Activated CD4-positive, alpha-beta T cell treated with anti-CD3 and anti-CD28 coated beads for 1 hour (primary cell): ENCODE data around the gene DCLK1.

ENCODE experiments used
- DNase-seq: peaks from one replicate; pipeline ENCODE4 v3.0.0-alpha.2; 2020

DCLK1 gene

DNA sequence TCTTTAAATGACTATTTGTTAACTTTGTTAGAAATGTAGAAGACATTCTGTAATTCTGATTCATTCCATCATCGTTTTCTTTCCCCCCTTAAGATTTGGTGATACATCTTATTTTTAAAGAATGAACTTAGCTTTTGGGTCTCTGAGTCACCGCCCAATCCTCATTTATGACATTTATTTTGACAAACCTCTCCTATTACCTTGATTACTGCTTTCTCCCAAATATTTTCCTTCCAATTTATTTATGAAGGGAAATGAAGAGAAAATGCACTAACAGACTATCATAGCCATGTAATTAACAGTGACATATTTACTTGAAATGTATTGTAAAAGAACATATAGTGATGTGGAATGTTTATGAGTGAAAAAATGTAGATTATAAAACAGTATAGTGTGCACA, 241.6 kb downstream of the DCLK1 start:
- DNase-seq = no peak

- DNase-seq = no peak
Observed at GRCh38 chr13:35888981-35889380, 242.2 kb downstream of the DCLK1 start.

GRCh38 chr13:35888457-35888883, 242.7 kb downstream of the DCLK1 start:
- DNase-seq = no peak

DNA sequence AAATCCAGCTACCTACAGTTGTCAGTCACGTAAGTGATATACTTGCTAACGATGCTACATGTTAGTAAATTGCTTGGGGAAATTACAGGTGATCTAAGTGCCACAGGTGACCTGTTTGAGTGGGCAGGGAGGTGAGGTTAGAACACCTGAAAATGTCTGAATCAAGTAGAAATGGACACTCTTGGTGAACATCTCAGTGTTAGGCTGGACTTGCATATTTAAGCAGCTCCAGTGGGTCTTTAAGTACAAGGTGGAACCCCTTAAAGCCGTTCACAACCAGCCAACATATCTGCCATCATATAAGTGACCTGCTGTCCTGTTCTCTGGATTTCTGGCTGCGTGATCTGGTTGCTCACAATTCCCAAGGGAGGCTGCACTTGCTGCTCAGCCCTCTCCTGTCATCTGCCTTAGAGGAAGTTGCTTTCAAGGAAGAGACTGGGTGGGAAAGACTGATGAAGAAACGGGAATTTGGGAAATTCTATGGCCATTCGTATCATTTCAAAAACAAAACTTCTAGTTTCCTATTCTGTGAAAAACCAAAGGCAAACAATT, 244.0 kb downstream of the DCLK1 start:
- DNase-seq = no peak

- DNase-seq = no peak
Observed at GRCh38 chr13:35886332-35887114, 244.7 kb downstream of the DCLK1 start.

- no peak for DNase-seq
Observed at GRCh38 chr13:35884211-35884760, 246.9 kb downstream of the DCLK1 start.

DNA sequence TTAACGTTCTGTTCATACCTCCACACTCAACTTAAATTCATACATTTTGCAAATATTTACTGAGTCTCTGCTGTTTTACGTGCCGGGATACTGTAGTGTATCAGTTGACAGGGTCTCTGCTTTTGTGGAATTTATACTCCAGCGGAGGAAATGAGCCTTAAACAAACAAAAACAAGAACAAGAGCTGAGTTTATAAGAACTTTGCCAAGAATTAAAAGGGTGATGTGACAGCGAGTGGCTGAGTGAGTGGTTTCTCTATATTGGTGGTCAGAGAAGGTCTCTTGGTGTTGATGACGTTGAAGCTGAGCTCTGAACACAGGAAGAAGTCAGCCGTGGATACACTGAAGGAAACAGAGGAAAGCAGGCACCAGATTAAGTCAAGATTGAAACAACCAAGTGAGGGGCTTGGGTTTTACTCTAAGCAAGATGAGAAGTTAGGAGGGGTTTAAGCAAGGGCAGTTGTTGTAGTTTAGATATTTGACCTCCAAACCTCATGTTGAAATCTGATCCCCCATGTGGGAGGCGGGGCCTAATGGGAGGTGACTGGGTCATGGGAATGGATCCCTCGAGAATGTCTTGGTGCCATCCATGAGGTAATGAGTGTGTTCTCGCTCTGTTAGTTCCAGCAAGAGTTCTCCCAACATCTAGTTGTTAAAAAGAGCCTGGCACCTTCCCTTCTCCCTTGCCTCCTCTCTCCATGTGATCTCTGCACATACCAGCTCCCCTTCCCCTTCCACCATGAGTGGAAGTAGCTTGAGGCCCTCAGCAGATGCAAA, 248.3 kb downstream of the DCLK1 start:
- DNase-seq = no peak

DNA sequence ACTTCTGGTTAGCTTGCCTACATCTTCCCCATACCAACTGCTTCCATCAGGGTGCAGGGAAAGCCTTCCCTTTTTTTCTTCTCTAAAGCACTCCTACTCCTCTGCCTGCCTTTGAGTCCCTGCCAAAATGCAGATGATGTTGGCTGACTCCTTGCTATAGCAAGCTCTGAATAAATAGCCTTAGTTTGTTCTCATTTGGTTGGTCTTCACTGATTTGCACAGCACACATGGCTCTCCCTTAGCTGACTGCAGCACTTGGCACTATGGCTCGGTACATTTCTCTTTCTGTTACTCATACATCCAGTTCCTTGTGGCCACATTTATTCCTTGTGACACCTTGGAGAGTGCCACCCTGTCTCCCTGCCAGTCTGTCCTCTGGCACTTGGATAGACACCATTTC, 249.8 kb downstream of the DCLK1 start:
- no peak for DNase-seq

DNA sequence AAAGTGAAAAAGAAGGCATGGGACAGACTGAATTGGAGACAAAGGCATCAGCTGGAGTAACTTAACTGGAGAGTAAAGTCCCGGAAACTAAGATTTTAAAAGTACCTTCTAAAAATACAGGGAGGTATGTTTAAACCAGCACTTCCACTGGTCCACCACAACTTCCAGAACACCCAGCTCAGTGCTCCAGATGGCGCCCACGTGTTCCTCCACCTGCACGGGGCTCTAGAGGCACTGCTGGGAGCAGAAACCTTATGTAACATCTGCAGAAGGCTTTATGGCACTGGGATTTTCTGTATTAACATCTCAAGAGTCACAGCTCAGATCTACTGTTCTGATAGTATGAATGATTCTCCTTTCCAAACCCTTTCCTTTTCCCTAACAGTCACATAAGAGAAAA, 252.1 kb downstream of the DCLK1 start:
- no peak for DNase-seq

- no peak for DNase-seq
Observed at GRCh38 chr13:35876601-35877000, 254.6 kb downstream of the DCLK1 start.

- no peak for DNase-seq
Observed at GRCh38 chr13:35874704-35875103, 256.5 kb downstream of the DCLK1 start.

- DNase-seq = no peak
Observed at GRCh38 chr13:35872369-35872768, 258.8 kb downstream of the DCLK1 start.

GRCh38 chr13:35871561-35871960, 259.6 kb downstream of the DCLK1 start:
- DNase-seq = no peak

DNA sequence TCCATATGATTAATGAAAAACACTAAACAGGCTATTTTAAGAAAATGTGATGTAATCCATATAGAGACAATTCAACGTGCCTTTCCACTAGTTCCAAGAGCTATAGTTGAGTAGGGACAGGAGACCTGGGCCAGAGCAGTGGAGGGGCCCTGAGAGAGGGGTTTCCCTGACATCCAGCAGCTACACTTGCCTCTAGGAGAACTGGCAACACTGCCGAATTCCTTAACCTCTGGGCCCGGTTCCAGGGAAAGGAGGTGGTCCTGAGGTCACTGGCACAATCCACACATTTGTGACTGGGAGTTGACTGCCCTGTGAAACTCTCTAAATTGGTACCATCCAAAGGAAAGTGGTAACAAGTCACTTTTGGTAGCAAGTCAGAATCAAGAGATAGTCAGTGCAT, 264.4 kb downstream of the DCLK1 start:
- no peak for DNase-seq

DNA sequence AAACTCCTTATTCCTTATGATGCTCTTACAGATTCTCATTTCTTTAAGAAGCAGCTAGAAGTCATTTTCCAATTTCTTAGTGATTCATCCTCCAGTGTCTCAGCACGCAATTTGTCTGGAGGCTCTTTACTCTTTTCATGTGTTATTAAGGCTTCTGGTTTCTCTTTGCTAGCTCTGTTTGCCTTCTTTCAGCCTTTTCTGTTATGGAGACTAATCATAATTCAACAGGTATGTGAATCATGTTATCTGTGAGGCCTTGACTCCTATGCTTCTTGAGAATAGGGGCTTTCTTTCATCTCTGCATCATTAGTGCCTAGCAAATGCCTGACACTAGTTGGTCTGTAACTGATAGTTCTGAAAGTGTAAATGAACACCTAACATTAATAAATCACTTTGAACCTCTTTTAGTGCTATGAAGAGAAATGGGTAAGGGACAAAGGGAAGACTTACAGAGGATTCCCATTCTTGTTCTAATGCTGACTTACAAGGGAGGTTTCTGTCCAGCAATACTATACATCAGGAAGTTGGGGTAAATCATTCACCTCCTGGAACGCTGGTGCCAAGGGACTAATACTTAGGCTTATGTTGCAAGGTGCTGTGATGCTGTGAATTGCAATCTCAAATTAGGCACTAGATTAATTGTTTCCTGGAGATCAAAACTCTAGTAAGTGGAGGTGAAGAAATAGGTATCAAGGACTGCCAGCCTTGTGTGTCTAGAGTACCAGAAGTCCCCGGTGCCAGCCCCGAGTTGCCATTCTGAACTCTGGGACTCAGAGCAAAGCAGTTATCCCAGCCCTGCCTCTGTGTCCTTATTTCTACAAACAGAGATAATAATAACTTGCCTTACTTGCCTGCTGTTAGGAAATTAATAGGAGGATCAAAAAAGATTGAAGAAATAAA, 265.6 kb downstream of the DCLK1 start:
- DNase-seq = no peak

GRCh38 chr13:35860661-35861060, 270.5 kb downstream of the DCLK1 start:
- no peak for DNase-seq

DNA sequence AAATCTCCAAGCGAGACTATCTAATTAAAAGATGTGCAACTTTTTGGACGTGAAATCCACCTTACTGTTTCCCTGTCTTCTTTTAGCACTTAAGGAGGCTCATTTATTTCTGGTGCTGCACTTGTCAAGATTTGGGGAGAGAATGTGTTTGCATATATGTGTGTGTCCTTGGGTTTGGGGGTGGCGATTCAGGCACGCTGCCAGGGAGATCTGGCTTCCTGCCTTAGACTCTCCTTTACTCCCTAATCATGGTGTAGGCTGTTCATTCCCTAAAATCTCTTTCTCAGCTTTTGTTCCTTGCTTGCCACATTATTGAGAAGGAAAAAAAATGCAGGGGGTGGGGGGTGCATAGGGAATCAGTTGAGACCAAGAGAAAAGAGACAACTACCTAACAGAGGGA, 271.2 kb downstream of the DCLK1 start:
- DNase-seq = no peak

DNA sequence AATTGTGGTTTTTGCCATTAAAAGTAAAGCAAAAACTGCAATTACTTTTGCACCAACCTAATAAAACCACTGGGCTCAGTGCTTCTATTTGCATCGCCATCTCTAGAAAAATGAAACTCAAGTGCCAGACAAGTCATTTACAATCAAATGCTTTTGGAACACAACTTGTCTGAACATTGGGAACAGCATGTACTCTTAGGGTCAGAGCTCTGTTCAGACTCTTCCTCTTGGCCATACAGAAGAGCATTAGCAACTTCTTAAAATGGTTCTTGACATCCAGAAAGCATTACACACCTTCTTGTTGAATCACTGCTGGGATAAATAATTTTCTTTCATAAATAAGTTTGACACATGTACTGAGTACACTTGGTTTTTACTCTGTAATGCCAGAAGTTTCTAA, 272.5 kb downstream of the DCLK1 start:
- DNase-seq = no peak

- DNase-seq = no peak
Observed at GRCh38 chr13:35857769-35858168, 273.4 kb downstream of the DCLK1 start.

DNA sequence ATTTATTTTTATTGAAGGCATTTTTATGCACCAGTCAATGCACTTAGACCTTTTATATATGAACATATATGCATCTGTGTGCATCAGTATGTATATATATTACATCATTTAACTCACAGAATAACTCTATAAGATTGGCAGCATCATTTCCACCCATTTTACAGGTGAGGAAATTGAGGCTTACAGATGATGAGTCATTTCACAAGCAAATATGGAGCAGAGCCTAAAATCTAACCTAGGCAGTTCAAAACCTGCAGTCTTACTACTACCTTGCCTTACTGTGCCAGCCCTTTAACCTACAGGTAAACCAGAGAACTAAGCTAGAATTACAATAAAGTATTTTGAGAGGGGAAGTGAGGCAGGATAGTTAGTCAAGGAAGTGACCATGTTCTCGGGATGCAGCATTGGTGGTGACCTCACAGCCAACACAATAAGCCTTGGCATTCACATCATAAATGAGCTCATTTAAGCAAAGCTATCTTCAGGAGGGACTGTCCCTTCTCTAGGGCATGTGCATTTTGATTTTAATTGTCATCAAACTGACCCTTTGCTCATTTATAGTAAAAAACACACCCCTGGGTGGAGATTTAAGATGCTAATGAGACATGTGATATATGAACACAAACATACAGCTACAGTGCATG, 274.3 kb downstream of the DCLK1 start:
- no peak for DNase-seq

GRCh38 chr13:35856084-35856483, 275.1 kb downstream of the DCLK1 start:
- DNase-seq = no peak

DNA sequence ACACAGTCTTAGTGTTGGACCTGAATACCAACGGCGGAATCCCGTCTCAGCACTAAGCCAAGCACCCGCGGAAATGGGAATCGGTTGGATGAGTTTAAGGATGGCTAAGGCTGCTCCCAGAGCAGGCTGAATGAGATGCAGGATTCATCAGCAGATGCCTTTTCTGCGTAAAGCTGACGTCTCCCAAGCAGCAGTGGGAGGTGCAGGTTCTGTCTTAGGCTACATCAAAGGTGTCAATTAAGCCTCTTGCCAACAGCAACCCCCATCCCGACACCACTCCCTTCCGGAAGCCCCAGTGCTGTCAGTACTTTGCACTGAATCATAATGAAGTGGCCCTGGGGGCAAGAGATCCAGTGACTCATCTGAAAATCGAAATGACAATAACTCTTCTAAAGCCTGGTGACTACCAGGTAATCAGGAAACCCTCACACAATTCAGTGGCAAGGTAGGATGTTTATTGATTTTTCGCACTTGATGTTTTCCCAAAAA, 275.6 kb downstream of the DCLK1 start:
- no peak for DNase-seq
